HEK293T (cell line): ENCODE data around the gene SUSD5.

Experiments used
- ARNT ChIP-seq: fragments of 450-650 bp; IDR thresholded peaks from 2 replicates; pipeline ENCODE4 v1.6.1; 2017; ENCODE audit warnings: mild to moderate bottlenecking
- BHLHE40 ChIP-seq: fragments of 450-650 bp; IDR thresholded peaks from 2 replicates; pipeline ENCODE4 v1.6.1; 2016; ENCODE audit warnings: mild to moderate bottlenecking, moderate library complexity, borderline replicate concordance
- FOXA1 ChIP-seq: fragments of 450-650 bp; IDR thresholded peaks from 2 replicates; pipeline ENCODE4 v1.6.1; 2016; ENCODE audit warnings: mild to moderate bottlenecking
- FOXM1 ChIP-seq: fragments of 450-650 bp; IDR thresholded peaks from 2 replicates; pipeline ENCODE4 v1.6.1; 2017; ENCODE audit warnings: mild to moderate bottlenecking, borderline replicate concordance
- ZNF384 ChIP-seq: fragments of 450-650 bp; IDR thresholded peaks from 2 replicates; pipeline ENCODE4 v1.6.1; 2016

DNA sequence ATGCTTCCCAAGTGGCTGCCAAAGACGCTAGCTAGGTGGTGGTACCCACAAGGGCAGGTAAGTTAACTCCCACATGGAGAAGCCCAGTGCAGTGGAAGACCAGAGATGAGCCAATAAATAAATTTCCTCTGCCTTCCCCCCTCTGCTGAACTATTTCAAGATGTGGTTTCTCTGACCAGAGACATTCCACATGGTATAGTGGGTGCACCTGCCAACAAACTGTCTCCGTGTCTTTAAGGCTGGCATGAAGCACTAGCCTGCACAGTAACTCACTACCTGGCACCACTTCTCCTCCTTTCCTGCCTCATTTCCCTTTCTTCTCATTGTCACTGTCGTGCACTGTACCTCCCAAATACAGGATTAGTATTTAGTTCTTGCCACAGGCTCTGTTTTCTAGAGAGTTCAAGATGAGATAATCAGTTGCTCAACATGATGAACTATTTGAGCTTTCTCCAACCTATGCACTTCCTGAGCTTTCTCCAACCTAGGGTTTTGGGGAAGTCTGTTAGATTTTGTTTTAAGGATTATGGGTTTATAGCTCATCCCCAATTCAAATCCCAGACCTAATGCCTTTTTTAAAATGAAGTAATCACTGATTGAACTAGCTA is 113.2 kb downstream of the SUSD5 start:
- TF ChIP-seq ZNF384 (no peak), BHLHE40 (no peak), ARNT (no peak), FOXA1 (no peak), FOXM1 (no peak)
